ENCODE measurements around the gene NOL7. TPM values are rescaled to one million over a fixed set of nuclear protein-coding genes. Genes with fewer than 3 reads are reported as not detected.

The NOL7 gene
- 356 and 382 TPM in 2 replicates for total RNA-seq (2014; rRNA removed; shearing (Covaris generic))

- peak; percentile 100 for DNase-seq (ENCODE audit: low read depth)
Measured at GRCh38 chr6:13614926-13615791, at the start of gene NOL7. TSS of gene NOL7 (plus strand) at chr6:13615335. CDS start at chr6:13615359, 24 bp downstream.

GRCh38 chr6:13565921-13566320 lies 49.2 kb upstream of the NOL7 start:
- DNase-seq (ENCODE audit: low read depth), result no peak

- no peak for DNase-seq (ENCODE audit: low read depth)
Measured at GRCh38 chr6:13566500-13566899, 48.6 kb upstream of the NOL7 start.

- DNase-seq (ENCODE audit: low read depth), result no peak
Measured at GRCh38 chr6:13568970-13569369, 46.2 kb upstream of the NOL7 start.

GRCh38 chr6:13572240-13572639 lies 42.9 kb upstream of the NOL7 start:
- DNase-seq (ENCODE audit: low read depth), result no peak

GRCh38 chr6:13572951-13573654 lies 42.0 kb upstream of the NOL7 start:
- no peak for DNase-seq (ENCODE audit: low read depth)

GRCh38 chr6:13573669-13574110 lies 41.4 kb upstream of the NOL7 start:
- DNase-seq (ENCODE audit: low read depth), result peak; percentile 75

- peak; percentile 99 for DNase-seq (ENCODE audit: low read depth)
Measured at GRCh38 chr6:13574149-13574570, 41.0 kb upstream of the NOL7 start.

GRCh38 chr6:13574571-13575376 lies 40.4 kb upstream of the NOL7 start, which contains the start of gene SIRT5:
TSS of gene SIRT5 (plus strand) at chr6:13574601. CDS start at chr6:13584111, 9,510 bp downstream.
- peak; percentile 90 for DNase-seq (ENCODE audit: low read depth)

- DNase-seq (ENCODE audit: low read depth), result no peak
Measured at GRCh38 chr6:13575377-13575775, 39.8 kb upstream of the NOL7 start.

- no peak for DNase-seq (ENCODE audit: low read depth)
Measured at GRCh38 chr6:13576017-13576416, 39.1 kb upstream of the NOL7 start.

- no peak for DNase-seq (ENCODE audit: low read depth)
Measured at GRCh38 chr6:13577926-13578325, 37.2 kb upstream of the NOL7 start.

GRCh38 chr6:13579911-13580310 lies 35.2 kb upstream of the NOL7 start:
- no peak for DNase-seq (ENCODE audit: low read depth)

- DNase-seq (ENCODE audit: low read depth), result no peak
Measured at GRCh38 chr6:13581700-13582229, 33.4 kb upstream of the NOL7 start.

GRCh38 chr6:13586603-13587542 lies 28.3 kb upstream of the NOL7 start:
- DNase-seq (ENCODE audit: low read depth), result no peak

- no peak for DNase-seq (ENCODE audit: low read depth)
Measured at GRCh38 chr6:13589801-13590200, 25.3 kb upstream of the NOL7 start.

GRCh38 chr6:13590574-13591153 lies 24.5 kb upstream of the NOL7 start:
- DNase-seq (ENCODE audit: low read depth), result no peak

GRCh38 chr6:13591205-13591921 lies 23.8 kb upstream of the NOL7 start:
- no peak for DNase-seq (ENCODE audit: low read depth)

- DNase-seq (ENCODE audit: low read depth), result no peak
Measured at GRCh38 chr6:13593103-13593502, 22.0 kb upstream of the NOL7 start.
